Stimulated activated CD4-positive, alpha-beta T cell treated with anti-CD3 and anti-CD28 coated beads, Interleukin-4, amount 100 ng/mL, for 48 hours (primary cell): ENCODE data around the gene BAZ2B.
"Not testable (repeated sequence)": the region's sequence is repeated elsewhere in the genome, so short reads cannot be mapped to it uniquely, and the experiment has no call there.

ENCODE experiments used
- DNase-seq, 2 donors: peaks; one replicate each; pipeline ENCODE4 v3.0.0-alpha.2; 2020; ENCODE audit warnings: low read depth in 2 of 2

Gene BAZ2B

DNA sequence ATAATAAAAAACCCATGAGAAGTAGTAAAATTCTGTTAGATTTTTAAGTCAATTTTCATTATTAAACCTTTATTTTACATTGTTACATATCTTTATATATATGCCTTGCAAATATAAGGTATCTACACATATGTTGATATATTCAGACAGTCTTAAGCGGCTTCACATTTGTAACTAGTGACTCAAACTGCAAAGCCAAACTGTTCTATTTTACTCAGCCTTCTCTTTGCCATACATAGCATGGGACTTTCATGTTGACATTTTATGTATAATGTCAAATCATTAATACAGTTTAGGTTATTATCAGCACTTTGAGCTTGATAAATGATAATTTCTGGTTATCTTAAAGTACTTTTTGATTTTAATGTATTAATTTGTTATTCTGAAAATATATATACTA lies 204.9 kb downstream of the BAZ2B start:
- no peak for DNase-seq

DNA sequence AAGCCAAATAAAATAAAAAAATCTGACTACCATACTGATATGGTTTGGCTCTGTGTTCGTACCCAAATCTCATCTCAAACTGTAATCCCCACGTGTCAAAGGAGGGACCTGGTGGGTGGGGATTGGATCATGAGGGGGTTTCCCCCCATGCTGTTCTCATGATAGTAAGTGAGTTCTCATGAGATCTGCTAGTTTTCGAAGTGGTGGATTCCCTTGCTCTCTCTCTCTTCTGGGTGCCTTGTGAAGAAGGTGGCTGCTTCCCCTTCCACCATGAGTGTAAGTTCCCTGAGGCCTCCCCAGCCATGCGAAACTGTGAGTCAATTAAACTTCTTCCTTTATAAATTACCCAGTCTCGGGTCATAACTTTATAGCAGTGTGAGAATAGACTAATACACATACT lies 206.1 kb downstream of the BAZ2B start:
- no peak for DNase-seq

DNA sequence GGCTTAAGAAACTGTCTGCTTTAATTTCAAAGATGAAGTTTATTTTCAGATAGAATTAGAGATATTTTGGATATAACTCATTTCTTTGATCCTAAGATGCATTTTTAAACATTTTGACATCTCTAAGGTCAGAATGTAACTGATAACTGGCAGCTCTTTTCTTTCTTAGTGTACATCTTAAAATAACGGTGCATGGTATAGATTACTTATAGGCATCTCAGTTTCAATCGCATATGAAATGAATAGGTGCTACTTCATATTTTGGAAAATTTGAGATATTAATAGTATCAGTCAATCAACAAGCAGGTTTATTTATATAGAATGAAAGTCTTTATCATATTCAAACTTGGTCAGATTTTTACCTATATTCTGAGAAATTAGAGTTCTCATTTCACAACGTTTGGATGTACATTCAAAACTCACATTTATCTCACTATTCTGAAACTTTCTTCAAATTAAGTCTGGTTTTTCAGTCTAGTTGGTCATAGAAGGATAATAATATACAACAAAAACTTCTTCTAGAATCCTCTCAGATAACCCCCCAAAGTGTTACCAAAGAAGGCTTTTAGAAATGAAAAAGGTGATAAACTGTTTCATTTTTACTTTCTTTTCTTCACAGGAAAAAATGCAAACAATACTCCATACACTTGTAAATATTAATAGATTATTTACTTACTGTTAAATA lies 207.1 kb downstream of the BAZ2B start:
- DNase-seq: no peak

DNA sequence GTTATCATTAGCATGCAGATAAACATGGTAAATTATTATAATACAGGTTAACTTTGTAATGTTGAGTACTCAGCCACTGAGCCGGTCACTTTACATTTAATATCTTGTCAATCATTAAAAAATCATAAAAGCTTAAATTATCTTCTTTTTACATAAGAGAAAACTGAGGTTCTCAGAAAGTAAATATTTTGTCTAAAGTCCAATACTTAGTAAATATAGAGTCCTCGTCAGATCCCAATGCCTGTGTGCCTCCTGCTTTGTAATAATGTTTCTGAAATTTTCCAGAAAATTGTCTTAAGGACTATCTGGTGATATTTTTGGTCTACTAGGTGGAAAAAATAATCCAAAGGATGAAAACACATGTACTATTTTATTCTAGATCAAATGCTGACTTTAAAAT lies 213.6 kb downstream of the BAZ2B start:
- DNase-seq: no peak

DNA sequence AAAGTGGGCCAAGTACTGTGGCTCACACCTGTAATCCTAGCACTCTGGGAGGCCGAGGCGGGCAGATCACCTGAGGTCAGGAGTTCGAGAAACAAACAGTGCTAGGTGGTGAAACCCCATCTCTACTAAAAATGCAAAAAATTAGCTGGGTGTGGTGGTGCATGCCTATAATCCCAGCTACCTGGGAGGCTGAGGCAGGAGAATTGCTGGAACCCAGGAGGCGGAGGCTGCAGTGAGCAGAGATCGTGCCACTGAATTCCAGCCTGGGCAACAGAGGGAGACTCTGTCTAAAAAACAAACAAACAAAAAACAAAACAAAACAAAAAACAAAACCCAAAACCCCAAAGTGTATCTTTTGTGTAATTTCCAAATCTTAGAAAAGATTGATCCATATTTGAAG lies 214.2 kb downstream of the BAZ2B start:
- not testable (repeated sequence) for DNase-seq

DNA sequence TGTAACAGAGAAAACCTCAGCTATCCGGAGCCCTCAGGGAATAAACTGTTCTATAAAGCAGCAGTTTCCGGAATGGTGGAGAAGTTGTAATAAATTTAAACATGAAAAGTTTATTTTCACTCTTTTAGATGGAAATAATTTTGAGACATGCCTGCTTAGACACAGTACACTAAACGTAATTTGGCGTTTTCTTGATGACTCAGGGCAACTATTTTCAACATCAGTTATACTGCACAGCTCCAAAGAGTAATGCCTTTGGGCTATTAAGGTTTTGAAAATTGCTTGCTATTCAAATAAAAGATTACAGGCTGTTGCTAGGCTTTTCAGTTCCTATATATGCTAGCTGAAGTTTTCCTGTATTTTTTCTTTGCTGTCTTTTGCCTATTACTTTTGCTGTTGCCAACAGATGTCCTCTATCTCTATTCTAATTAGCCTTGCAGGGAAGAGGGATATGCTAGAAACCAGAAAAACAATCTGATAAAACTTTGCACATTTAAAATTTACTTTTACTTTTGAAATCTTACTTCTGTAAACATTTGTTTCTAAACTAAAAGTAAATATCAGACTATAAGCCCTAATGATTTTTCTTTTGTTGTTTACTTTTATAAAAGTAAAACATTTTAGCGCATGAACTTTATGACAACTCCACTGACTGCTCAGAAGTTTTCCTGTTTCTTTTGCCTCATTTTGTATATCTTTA lies 216.5 kb downstream of the BAZ2B start:
- DNase-seq: no peak

DNA sequence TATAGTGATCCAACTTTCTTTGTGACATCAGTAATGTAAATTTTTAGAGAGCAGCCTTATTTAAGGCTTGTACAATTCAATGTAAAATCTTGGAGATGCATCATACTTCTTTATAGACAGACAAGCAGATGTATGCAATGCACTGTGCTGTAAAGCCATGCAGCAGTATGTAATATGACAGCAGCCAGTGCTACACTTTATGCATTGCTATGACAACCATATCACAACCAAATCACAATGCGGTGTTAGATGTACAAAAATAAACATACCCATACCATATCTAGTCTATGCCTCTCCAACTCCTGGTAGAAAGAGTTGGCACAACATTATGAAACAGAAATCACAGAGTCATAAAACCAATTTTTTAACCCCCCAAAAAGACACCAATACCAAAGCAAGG lies 219.5 kb downstream of the BAZ2B start:
- DNase-seq: no peak

DNA sequence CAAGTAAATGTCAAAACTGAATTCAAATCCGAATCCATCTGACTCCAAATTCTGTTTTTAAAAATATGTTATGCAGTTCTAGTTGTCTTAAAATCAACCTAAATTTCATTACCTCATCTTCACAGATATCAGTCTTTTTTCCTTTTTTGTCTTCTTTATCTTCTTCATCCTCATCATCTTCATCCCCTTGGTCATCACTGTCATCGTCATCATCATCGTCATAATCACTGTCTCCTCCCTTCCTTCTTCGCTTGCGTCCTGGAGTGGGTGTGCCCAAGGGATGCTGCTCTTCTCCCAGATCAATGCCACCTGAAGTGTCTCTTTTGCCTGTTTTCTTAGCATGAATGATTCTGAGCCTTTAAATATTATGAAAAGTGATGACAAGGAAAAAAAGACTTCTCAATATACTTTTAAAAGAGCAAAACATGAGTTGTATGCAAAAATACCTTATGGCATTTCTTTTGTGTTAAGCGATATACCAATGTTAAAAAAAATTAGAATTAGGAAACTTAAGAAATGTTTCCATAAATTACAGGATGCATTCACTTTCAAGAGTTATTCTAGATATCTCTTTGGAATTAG lies 233.8 kb downstream of the BAZ2B start:
- no peak for DNase-seq

DNA sequence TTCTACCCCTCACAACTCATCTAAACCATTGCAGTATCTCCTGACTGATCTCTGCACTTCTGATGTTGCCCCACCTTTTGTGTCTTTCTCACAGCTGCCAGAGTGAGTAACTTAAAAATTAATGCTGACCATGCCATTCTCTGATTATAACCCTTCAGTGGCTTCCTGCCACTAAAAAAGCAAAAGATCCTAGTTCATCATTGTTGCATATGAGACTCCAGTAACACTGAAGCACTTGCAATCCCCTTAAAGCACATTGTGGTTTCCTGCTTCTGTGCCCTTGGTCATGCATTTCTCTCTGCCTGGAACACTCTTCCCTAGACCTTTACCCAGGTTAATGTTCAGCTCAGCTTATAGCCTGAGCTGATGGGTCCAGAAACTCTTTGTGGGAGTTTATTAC lies 234.8 kb downstream of the BAZ2B start:
- no peak for DNase-seq

DNA sequence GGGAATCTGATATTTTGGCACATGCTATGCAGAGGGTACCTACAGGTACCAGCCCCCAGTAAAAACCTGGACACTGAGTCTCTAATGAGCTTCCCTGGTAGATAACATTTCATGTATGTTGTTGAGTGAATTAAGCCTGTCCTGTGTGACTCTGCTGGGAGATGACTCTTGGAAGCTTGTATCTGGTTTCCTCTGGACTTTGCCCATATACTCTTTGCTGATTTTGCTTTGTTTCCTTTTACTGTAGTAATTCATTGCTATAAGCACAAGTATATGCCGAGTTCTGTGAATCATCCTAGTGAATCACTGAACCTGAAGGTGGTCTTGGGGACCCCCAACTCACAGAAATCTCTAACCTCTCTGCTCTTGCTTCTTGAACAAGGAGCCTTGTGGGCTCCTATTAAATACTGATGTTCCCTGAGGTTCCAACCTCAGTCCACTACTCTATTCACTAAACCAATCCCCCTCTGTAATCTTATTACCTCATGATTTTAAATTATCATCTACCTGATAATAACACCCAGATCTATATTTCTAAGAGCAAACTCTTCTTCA lies 235.6 kb downstream of the BAZ2B start:
- no peak for DNase-seq

DNA sequence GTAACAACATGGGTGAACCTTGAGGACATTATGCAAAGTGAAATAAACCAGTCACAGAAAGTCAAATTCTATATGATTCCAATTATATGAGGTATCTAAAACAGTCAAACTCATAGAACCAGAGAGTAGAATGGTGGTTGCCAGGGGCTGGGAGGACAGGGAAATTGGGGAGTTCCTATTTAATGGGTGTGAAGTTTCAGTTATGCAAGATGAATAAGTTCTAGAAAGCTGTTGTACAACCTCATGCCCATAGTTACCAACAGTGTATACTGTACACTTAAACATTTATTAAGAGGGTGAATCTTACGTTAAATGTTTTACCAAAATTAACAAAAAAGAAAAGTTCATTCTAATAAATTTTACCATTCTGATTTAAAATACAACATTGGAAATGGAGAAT lies 237.2 kb downstream of the BAZ2B start:
- DNase-seq: no peak

DNA sequence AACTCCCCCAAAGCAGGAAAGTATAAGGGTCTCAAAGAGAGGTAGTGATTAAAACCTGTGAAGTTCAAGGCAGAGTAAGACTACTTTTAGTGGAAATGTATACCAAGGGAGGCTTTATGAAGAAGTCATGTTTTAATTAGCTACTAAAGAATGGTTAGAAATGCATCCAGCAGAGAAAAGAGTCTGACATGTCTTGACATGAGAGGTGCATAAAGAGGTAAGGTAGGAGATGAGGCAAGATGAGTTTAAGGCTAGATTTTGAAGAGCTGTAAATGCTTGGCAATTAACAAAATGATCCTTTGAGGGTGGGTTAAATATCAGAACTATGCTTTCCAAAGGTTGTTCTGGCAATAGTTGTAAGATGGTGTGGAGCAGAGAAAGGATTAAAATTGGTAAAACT lies 241.1 kb downstream of the BAZ2B start:
- DNase-seq: no peak

DNA sequence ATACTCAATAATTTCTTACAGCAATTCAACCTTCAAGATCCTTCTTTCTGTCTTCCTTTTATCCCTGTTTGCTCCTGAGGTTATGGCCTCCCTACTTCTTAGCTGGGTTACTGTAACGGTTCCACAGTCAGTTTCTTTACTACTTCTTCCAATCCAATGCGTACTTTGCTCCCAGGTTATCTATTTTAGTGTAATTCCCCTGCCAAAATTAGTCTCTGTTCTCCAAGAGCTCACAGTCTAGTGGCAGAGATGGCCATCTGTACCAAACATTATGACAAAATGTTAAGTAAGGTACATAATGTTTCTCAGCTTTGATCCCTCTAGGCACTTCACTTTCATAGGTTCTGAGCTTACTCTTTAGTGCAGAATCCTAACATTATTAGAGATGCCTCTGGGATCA lies 244.8 kb downstream of the BAZ2B start:
- DNase-seq: no peak

DNA sequence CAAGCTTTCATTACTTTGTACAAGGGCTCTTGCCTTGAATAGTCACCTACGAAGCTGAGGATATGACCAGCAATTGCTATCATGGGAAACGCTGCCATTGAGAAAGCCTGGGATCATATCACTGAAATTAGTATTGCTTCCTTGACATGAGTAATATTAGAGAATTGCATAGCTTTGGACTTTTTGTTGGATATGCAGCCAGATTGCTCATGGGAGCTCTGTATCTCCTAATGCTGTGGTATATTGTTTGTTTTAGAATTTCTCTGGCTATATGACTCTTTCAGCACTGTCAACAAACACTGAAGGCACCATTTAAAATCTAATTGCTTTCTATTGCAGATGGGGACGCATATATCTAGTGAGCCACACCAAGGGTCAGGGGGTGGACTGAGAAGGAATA lies 249.8 kb downstream of the BAZ2B start:
- no peak for DNase-seq

DNA sequence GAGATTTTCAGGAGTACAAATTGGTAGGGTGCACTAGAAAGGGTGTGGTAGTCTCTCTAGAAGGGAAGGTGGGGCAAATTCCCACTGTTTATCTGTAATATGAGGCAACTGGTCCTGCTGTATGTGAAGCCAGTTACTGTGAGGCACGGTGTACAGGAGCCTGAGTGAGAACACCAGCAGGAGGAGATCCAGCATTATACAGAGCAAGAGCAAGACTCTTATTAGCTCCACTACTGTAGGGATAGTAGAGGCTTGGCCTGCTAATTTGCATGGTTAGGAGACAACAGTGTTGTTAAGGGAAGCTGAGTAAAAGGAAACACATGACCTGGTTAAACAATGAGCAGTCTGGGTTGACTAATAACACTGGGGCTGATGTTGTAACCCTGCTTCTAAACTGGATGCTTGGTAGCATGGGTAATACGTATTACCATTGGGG lies 253.5 kb downstream of the BAZ2B start:
- no peak for DNase-seq

DNA sequence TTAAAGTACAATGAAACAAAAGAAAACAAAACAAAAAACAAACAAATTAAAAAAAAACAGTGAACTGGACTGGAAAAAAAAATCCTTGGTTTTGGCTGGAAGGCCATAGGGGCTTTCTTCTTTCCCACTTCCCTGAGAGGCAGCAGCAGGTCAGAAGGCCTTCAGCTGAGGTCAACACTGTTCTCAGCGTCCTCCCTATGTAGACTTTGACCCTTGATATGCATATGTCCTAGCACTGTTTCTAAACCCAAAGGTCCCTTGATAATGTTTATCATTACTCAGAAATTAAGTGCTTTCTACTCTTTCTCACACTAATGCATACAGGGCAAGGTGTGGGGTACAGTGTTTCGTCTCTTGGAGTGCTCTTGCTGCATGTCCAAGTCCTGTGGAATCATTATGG lies 254.3 kb downstream of the BAZ2B start:
- DNase-seq: no peak

DNA sequence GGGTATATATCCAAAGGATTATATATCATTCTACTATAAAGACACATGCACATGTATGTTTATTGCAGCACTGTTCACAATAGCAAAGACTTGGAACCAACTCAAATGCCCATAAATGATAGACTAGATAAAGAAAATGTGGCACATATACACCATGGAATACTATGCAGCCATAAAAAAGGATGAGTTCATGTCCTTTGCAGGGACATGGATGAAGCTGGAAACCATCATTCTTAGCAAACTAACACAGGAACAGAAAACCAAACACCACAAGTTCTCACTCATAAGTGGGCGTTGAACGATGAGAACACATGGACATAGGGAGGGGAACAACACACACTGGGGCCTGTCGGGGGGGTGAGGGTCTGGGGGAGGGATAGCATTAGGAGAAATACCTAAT lies 254.7 kb downstream of the BAZ2B start:
- DNase-seq: not testable (repeated sequence)

DNA sequence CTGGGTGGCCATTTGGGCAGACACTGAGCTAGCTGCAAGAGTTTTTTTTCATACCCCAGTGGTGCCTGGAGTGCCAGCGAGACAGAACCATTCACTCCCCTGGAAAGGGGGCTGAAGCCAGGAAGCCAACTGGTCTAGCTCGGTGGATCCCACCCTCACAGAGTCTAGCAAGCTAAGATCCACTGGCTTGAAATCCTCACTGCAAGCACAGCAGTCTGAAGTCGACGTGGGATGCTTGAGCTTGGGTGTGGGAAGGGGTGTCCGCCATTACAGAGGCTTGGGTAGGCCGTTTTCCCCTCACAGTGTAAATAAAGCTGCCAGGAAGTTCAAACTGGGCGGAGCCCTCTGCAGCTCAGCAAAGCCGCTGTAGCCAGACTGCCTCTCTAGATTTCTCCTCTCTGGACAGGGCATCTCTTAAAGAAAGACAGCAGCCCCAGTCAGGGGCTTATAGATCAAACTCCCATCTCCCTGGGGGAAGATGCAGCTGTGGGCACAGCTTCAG lies 260.2 kb downstream of the BAZ2B start:
- DNase-seq: no peak

DNA sequence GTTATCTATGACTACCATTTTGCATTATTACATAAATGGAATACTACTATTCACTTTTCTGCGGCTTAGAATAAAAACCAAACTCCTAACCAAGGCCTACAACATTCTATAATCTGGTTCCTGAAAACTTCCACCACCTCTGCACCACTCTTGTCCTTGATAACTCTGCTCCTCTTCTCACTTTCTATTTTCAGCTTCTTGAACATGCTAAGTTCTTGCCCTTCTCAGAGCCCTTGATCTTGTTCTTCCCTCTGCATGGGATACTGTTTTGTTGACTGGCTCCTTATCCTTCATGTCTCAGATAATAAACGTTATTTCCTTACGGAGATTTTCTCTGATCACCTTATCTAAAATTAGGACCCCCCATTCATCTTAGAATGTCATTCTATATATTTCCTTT lies 264.4 kb downstream of the BAZ2B start:
- no peak for DNase-seq

DNA sequence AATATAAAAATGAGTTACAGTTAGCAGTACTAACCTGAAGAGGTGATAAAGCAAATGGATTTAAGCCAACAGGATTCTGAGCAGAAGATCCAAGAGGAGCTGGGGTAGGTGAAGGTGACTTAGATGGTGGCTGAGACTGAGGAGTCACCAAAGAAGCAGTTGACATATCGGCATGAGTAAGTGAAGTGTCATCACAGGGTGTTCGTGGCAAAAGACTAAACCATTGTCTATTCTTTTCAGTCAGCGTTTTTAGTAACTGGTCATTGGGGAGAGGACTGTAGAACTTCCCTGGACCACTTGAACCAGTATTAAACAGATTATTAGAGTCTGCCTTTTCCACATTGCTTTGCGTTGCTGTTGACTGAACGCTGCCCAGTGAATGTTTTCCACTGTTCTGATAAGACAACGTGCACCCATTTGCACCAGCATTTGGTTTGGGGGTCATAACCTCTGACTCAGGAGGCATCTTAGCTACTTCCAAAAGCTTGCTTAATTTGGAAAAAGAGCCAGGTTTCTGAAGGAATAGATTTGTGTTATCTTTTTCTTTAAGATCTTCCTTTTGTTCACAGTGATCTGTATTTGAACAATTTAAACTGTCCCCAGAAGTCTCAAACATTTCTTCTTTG lies 266.6 kb downstream of the BAZ2B start:
- no peak for DNase-seq

DNA sequence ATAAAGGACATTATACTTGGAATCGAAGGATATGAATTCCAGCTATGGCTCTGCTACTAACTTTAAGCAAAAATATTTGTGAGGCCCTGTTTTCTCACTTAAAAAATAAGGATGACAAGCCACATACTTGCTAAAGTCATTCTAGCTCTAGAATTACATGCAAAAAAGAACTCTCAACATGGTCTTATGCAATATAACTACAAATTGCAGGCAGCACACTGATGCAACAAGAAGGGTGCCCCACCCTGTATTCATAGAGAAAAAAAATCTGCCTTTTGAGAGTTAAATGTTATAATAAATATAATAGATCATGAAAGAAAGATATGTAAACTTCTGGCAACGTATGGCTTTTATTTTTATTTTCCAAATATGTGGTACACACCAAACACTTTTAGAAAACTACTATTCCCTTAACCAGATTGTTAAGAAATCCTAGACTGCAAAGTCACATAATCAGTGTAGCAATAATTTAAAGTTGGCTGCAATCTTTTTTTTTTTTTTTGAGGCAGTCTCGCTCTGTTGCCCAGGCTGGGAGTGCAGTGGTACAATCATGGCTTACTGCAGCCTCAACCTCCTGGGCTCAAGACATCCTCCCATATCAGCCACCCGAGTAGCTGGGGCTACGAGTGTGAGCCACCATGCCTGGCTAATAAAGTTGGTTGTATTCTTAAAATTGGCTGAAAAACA lies 289.6 kb downstream of the BAZ2B start:
- no peak for DNase-seq

DNA sequence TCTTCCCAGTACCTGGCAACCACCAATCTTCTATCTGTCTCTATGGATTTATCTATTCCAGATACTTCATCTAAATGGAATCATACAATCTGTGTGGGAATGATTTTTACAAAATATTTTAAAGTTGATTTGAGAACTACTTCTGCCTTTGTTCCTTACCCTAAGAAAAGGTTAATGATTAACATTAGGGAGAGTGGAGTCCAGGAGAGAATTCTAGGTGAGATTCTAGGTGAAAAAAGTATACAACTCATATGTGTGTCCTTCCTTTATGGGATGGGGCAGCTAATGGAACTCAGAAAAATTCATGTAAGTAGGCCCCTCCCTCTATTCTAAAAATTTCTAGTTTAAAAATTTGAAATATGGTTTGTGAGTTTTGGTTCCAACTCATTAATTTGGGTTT lies 293.9 kb downstream of the BAZ2B start:
- DNase-seq: no peak
